ENCODE measurements around the gene AOC3. TPM values are rescaled to one million over a fixed set of nuclear protein-coding genes. Genes with fewer than 3 reads are reported as not detected.

Gene AOC3
- total and polyA plus RNA-seq, 2 of the 13 experiments (the other 11 are each of a cell fraction or from before 2014, with no cell fraction given) = 8.7 to 51.7 TPM

DNA sequence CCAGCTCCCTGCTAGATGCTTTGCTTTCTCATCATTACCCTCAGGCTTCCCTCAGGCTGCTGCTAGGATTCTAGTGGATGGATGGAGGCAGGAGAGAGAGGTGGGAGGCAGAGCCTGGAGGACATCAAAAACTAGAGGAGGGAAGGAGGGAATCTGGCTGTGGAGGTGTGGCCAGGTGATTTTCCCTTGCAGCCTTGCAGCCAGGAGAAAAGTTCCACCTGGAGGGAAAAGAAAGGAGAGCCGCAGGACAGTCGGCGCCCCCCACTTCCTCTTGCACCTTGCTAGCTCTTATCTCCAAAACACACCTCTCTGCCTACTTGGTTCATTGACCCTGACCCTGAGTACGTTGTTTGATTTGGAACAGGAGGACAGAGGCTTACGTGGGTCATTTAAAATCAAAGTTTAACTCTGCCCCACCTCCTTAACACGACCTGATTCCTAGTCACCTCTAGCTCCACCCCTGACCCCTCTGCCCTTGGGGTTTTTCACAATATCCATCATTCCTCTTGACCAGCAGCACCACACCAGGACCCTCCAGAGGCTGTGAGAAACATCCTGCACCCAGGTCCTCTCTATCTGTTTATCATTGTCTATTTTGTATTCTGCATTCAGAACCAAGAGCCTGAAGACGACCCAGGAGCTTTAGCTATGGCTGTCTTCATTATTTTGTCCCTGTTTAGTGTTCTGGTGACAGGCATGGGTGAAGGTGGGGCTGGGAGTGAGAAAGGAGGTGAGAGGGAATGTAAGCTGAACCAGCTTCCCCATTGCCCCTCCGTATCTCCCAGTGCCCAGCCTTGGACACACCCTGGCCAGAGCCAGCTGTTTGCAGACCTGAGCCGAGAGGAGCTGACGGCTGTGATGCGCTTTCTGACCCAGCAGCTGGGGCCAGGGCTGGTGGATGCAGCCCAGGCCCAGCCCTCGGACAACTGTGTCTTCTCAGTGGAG is 15.9 kb downstream of the AOC3 start (continued):
- TF ChIP-seq ELF3 (CRISPR knock-in tag; IDR thresholded peaks at IDR 0.05) (peak; percentile 85), ZNF883 (CRISPR knock-in tag; IDR thresholded peaks at IDR 0.05; ENCODE audit: not compliant biosample characterization) (peak; percentile 33), SP4 (CRISPR knock-in tag; IDR thresholded peaks at IDR 0.05) (0 out of 2 replicates have a peak, but pooled peaks have one; percentile 6), ESRRA (CRISPR knock-in tag; IDR thresholded peaks at IDR 0.05; ENCODE audit: low read depth) (peak; percentile 97), ZNF780A (CRISPR knock-in tag; IDR thresholded peaks at IDR 0.05) (no peak), ZNF446 (CRISPR knock-in tag; IDR thresholded peaks at IDR 0.05) (no peak), HIVEP1 (CRISPR knock-in tag; IDR thresholded peaks at IDR 0.05) (no peak), SSRP1 (CRISPR knock-in tag; IDR thresholded peaks at IDR 0.05) (0 out of 2 replicates have a peak, but pooled peaks have one; percentile 25), FOSL2 (CRISPR knock-in tag; IDR thresholded peaks at IDR 0.05) (peak; percentile 40; the same call in 1 of the 2 replicates), ZNF781 (CRISPR knock-in tag; IDR thresholded peaks at IDR 0.05; ENCODE audit: borderline replicate concordance, not compliant biosample characterization) (no peak), MTA3 (CRISPR knock-in tag; IDR thresholded peaks at IDR 0.05) (no peak), ELF1 (CRISPR knock-in tag; IDR thresholded peaks at IDR 0.05) (no peak), ZNF232 (CRISPR knock-in tag; IDR thresholded peaks at IDR 0.05; ENCODE audit: borderline replicate concordance) (peak; percentile 100), KDM6A (CRISPR knock-in tag; IDR thresholded peaks at IDR 0.05; ENCODE audit: low read depth) (peak; percentile 80; the same call in 1 of the 2 replicates), IKZF4 (CRISPR knock-in tag; IDR thresholded peaks at IDR 0.05; ENCODE audit: borderline replicate concordance, low read depth, not compliant biosample characterization) (peak; percentile 59), ZNF20 (CRISPR knock-in tag; IDR thresholded peaks at IDR 0.05) (no peak), AKAP8 (CRISPR knock-in tag; IDR thresholded peaks at IDR 0.05) (no peak), PHF5A (CRISPR knock-in tag; IDR thresholded peaks at IDR 0.05; ENCODE audit: low read depth, unreplicated experiment) (peak; percentile 49), ZNF543 (CRISPR knock-in tag; IDR thresholded peaks at IDR 0.05) (peak; percentile 83), ZNF496 (CRISPR knock-in tag; IDR thresholded peaks at IDR 0.05; ENCODE audit: insufficient replicate concordance) (no peak)
- TF ChIP-seq, protein P1, sequence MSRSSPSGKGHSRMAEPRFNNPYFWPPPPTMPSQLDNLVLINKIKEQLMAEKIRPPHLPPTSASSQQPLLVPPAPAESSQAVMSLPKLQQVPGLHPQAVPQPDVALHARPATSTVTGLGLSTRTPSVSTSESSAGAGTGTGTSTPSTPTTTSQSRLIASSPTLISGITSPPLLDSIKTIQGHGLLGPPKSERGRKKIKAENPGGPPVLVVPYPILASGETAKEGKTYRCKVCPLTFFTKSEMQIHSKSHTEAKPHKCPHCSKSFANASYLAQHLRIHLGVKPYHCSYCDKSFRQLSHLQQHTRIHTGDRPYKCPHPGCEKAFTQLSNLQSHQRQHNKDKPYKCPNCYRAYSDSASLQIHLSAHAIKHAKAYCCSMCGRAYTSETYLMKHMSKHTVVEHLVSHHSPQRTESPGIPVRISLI (CRISPR knock-in tag; IDR thresholded peaks at IDR 0.05; ENCODE audit: borderline replicate concordance) = peak; percentile 77; the same call in 1 of the 2 replicates
- TF ChIP-seq, protein P2, sequence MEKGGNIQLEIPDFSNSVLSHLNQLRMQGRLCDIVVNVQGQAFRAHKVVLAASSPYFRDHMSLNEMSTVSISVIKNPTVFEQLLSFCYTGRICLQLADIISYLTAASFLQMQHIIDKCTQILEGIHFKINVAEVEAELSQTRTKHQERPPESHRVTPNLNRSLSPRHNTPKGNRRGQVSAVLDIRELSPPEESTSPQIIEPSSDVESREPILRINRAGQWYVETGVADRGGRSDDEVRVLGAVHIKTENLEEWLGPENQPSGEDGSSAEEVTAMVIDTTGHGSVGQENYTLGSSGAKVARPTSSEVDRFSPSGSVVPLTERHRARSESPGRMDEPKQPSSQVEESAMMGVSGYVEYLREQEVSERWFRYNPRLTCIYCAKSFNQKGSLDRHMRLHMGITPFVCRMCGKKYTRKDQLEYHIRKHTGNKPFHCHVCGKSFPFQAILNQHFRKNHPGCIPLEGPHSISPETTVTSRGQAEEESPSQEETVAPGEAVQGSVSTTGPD (CRISPR knock-in tag; IDR thresholded peaks at IDR 0.05) = peak; percentile 70; the same call in 1 of the 2 replicates
- TF ChIP-seq, protein P3, sequence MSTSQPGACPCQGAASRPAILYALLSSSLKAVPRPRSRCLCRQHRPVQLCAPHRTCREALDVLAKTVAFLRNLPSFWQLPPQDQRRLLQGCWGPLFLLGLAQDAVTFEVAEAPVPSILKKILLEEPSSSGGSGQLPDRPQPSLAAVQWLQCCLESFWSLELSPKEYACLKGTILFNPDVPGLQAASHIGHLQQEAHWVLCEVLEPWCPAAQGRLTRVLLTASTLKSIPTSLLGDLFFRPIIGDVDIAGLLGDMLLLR (CRISPR knock-in tag; IDR thresholded peaks at IDR 0.05) = 0 out of 2 replicates have a peak, but pooled peaks have one; percentile 34

All from HepG2 (cell line).